Measurements from ENCODE around the gene DOK5. TPM values are rescaled to one million over a fixed set of nuclear protein-coding genes. Genes with fewer than 3 reads are reported as not detected.

The DOK5 gene
- total and polyA plus RNA-seq, 2 donors: 0.76 to 1.0 TPM

- Histone ChIP-seq H3K27ac (ENCODE audit: low read depth in 1 of 2, low read length in 1 of 2) (no peak overlapping the region), H3K9me3 (ENCODE audit: control insufficient read depth in 2 of 2, insufficient read depth in 1 of 2, low read length in 1 of 2) (no peaks in the 10 kb centered on the region), H3K4me1 (ENCODE audit: control insufficient read depth in 2 of 2, insufficient read depth in 2 of 2, low read length in 2 of 2) (no peaks in the 10 kb centered on the region), H3K27me3 (ENCODE audit: control insufficient read depth in 2 of 2, insufficient read depth in 1 of 2, low read length in 1 of 2) (no peaks in the 10 kb centered on the region), H3K4me3 (ENCODE audit: low read length in 2 of 2) (no peak overlapping the region), H3K36me3 (ENCODE audit: control insufficient read depth in 2 of 2, insufficient read depth in 2 of 2, low read length in 1 of 2) (no peaks in the 10 kb centered on the region)
- DNase-seq (ENCODE audit: low read depth in 6 of 9, low spot score in 9 of 9): no peak
Measured at GRCh38 chr20:54577637-54578036, 102.2 kb downstream of the DOK5 start.

- Histone ChIP-seq H3K36me3 (ENCODE audit: control insufficient read depth in 2 of 2, insufficient read depth in 2 of 2, low read length in 1 of 2) (no peaks in the 10 kb centered on the region), H3K9me3 (ENCODE audit: control insufficient read depth in 2 of 2, insufficient read depth in 1 of 2, low read length in 1 of 2) (no peaks in the 10 kb centered on the region), H3K27ac (ENCODE audit: low read depth in 1 of 2, low read length in 1 of 2) (no peak overlapping the region), H3K27me3 (ENCODE audit: control insufficient read depth in 2 of 2, insufficient read depth in 1 of 2, low read length in 1 of 2) (no peaks in the 10 kb centered on the region), H3K4me1 (ENCODE audit: control insufficient read depth in 2 of 2, insufficient read depth in 2 of 2, low read length in 2 of 2) (no peaks in the 10 kb centered on the region), H3K4me3 (ENCODE audit: low read length in 2 of 2) (no peak overlapping the region)
- no peak for DNase-seq (ENCODE audit: low read depth in 6 of 9, low spot score in 9 of 9)
- WGBS: 75% methylated on average over 3 of the region's 3 CpGs
Measured at GRCh38 chr20:54585217-54585616, 109.8 kb downstream of the DOK5 start.

- Histone ChIP-seq H3K9me3 (ENCODE audit: control insufficient read depth in 2 of 2, insufficient read depth in 1 of 2, low read length in 1 of 2) (no peaks in the 10 kb centered on the region), H3K4me1 (ENCODE audit: control insufficient read depth in 2 of 2, insufficient read depth in 2 of 2, low read length in 2 of 2) (no peaks in the 10 kb centered on the region), H3K4me3 (ENCODE audit: low read length in 2 of 2) (no peak overlapping the region), H3K27ac (ENCODE audit: low read depth in 1 of 2, low read length in 1 of 2) (no peak overlapping the region), H3K27me3 (ENCODE audit: control insufficient read depth in 2 of 2, insufficient read depth in 1 of 2, low read length in 1 of 2) (no peaks in the 10 kb centered on the region), H3K36me3 (ENCODE audit: control insufficient read depth in 2 of 2, insufficient read depth in 2 of 2, low read length in 1 of 2) (no peaks in the 10 kb centered on the region)
- WGBS: 94% methylated on average over 6 of the region's 6 CpGs
- no peak for DNase-seq (ENCODE audit: low read depth in 6 of 9, low spot score in 9 of 9)
Measured at GRCh38 chr20:54587408-54587807, 112.0 kb downstream of the DOK5 start.

- Histone ChIP-seq H3K4me3 (ENCODE audit: low read length in 2 of 2) (no peak overlapping the region), H3K4me1 (ENCODE audit: control insufficient read depth in 2 of 2, insufficient read depth in 2 of 2, low read length in 2 of 2) (no peaks in the 10 kb centered on the region), H3K9me3 (ENCODE audit: control insufficient read depth in 2 of 2, insufficient read depth in 1 of 2, low read length in 1 of 2) (no peaks in the 10 kb centered on the region), H3K36me3 (ENCODE audit: control insufficient read depth in 2 of 2, insufficient read depth in 2 of 2, low read length in 1 of 2) (no peaks in the 10 kb centered on the region), H3K27ac (ENCODE audit: low read depth in 1 of 2, low read length in 1 of 2) (no peak overlapping the region), H3K27me3 (ENCODE audit: control insufficient read depth in 2 of 2, insufficient read depth in 1 of 2, low read length in 1 of 2) (no peaks in the 10 kb centered on the region)
- DNase-seq (ENCODE audit: low read depth in 6 of 9, low spot score in 9 of 9): no peak
- WGBS: 94% methylated on average over 4 of the region's 4 CpGs
Measured at GRCh38 chr20:54589402-54590030, 114.1 kb downstream of the DOK5 start.

- Histone ChIP-seq H3K36me3 (ENCODE audit: control insufficient read depth in 2 of 2, insufficient read depth in 2 of 2, low read length in 1 of 2) (no peaks in the 10 kb centered on the region), H3K9me3 (ENCODE audit: control insufficient read depth in 2 of 2, insufficient read depth in 1 of 2, low read length in 1 of 2) (no peaks in the 10 kb centered on the region), H3K4me3 (ENCODE audit: low read length in 2 of 2) (no peak overlapping the region), H3K27me3 (ENCODE audit: control insufficient read depth in 2 of 2, insufficient read depth in 1 of 2, low read length in 1 of 2) (no peaks in the 10 kb centered on the region), H3K4me1 (ENCODE audit: control insufficient read depth in 2 of 2, insufficient read depth in 2 of 2, low read length in 2 of 2) (no peaks in the 10 kb centered on the region), H3K27ac (ENCODE audit: low read depth in 1 of 2, low read length in 1 of 2) (no peak overlapping the region)
- no peak for DNase-seq (ENCODE audit: low read depth in 6 of 9, low spot score in 9 of 9)
Measured at GRCh38 chr20:54590856-54591255, 115.5 kb downstream of the DOK5 start.

- Histone ChIP-seq H3K36me3 (ENCODE audit: control insufficient read depth in 2 of 2, insufficient read depth in 2 of 2, low read length in 1 of 2) (no peaks in the 10 kb centered on the region), H3K4me1 (ENCODE audit: control insufficient read depth in 2 of 2, insufficient read depth in 2 of 2, low read length in 2 of 2) (no peaks in the 10 kb centered on the region), H3K27ac (ENCODE audit: low read depth in 1 of 2, low read length in 1 of 2) (no peak overlapping the region), H3K27me3 (ENCODE audit: control insufficient read depth in 2 of 2, insufficient read depth in 1 of 2, low read length in 1 of 2) (no peaks in the 10 kb centered on the region), H3K9me3 (ENCODE audit: control insufficient read depth in 2 of 2, insufficient read depth in 1 of 2, low read length in 1 of 2) (no peaks in the 10 kb centered on the region), H3K4me3 (ENCODE audit: low read length in 2 of 2) (no peak overlapping the region)
- DNase-seq (ENCODE audit: low read depth in 6 of 9, low spot score in 9 of 9): no peak
Measured at GRCh38 chr20:54596651-54597050, 121.3 kb downstream of the DOK5 start.

GRCh38 chr20:54598352-54598751 lies 123.0 kb downstream of the DOK5 start:
- no peak overlapping the region for H3K27ac ChIP-seq (ENCODE audit: low read depth in 1 of 2, low read length in 1 of 2)
- 94% methylated on average over 5 of the region's 5 CpGs for WGBS
- DNase-seq (ENCODE audit: low read depth in 6 of 9, low spot score in 9 of 9): peak in 1 of 9 donors; percentile 3
- no peaks in the 10 kb centered on the region for H3K4me1 ChIP-seq (ENCODE audit: control insufficient read depth in 2 of 2, insufficient read depth in 2 of 2, low read length in 2 of 2)
- H3K4me3 ChIP-seq (ENCODE audit: low read length in 2 of 2): no peak overlapping the region
- no peaks in the 10 kb centered on the region for H3K9me3 ChIP-seq (ENCODE audit: control insufficient read depth in 2 of 2, insufficient read depth in 1 of 2, low read length in 1 of 2)
- H3K36me3 ChIP-seq (ENCODE audit: control insufficient read depth in 2 of 2, insufficient read depth in 2 of 2, low read length in 1 of 2): no peaks in the 10 kb centered on the region
- H3K27me3 ChIP-seq (ENCODE audit: control insufficient read depth in 2 of 2, insufficient read depth in 1 of 2, low read length in 1 of 2): no peaks in the 10 kb centered on the region

- 85% methylated on average over 3 of the region's 3 CpGs for WGBS
- Histone ChIP-seq H3K27me3 (ENCODE audit: control insufficient read depth in 2 of 2, insufficient read depth in 1 of 2, low read length in 1 of 2) (no peaks in the 10 kb centered on the region), H3K9me3 (ENCODE audit: control insufficient read depth in 2 of 2, insufficient read depth in 1 of 2, low read length in 1 of 2) (no peaks in the 10 kb centered on the region), H3K4me1 (ENCODE audit: control insufficient read depth in 2 of 2, insufficient read depth in 2 of 2, low read length in 2 of 2) (no peaks in the 10 kb centered on the region), H3K27ac (ENCODE audit: low read depth in 1 of 2, low read length in 1 of 2) (no peak overlapping the region), H3K36me3 (ENCODE audit: control insufficient read depth in 2 of 2, insufficient read depth in 2 of 2, low read length in 1 of 2) (no peaks in the 10 kb centered on the region), H3K4me3 (ENCODE audit: low read length in 2 of 2) (no peak overlapping the region)
- DNase-seq (ENCODE audit: low read depth in 6 of 9, low spot score in 9 of 9): no peak
Measured at GRCh38 chr20:54600634-54601033, 125.2 kb downstream of the DOK5 start.

- 78% methylated on average over 10 of the region's 10 CpGs for WGBS
- H3K9me3 ChIP-seq (ENCODE audit: control insufficient read depth in 2 of 2, insufficient read depth in 1 of 2, low read length in 1 of 2): no peaks in the 10 kb centered on the region
- H3K4me1 ChIP-seq (ENCODE audit: control insufficient read depth in 2 of 2, insufficient read depth in 2 of 2, low read length in 2 of 2): no peaks in the 10 kb centered on the region
- no peak overlapping the region for H3K27ac ChIP-seq (ENCODE audit: low read depth in 1 of 2, low read length in 1 of 2)
- DNase-seq (ENCODE audit: low read depth in 6 of 9, low spot score in 9 of 9): no peak
- no peaks in the 10 kb centered on the region for H3K36me3 ChIP-seq (ENCODE audit: control insufficient read depth in 2 of 2, insufficient read depth in 2 of 2, low read length in 1 of 2)
- H3K4me3 ChIP-seq (ENCODE audit: low read length in 2 of 2): no peak overlapping the region
- H3K27me3 ChIP-seq (ENCODE audit: control insufficient read depth in 2 of 2, insufficient read depth in 1 of 2, low read length in 1 of 2): no peaks in the 10 kb centered on the region
Measured at GRCh38 chr20:54601831-54602515, 126.6 kb downstream of the DOK5 start.
